Measurements from ENCODE around the gene SLF2. TPM values are rescaled to one million over a fixed set of nuclear protein-coding genes. Genes with fewer than 3 reads are reported as not detected.

Gene SLF2
- total and polyA plus RNA-seq, 2 of the 13 experiments (the other 11 are each of a cell fraction or from before 2014, with no cell fraction given), result 12.2 to 48.1 TPM

DNA sequence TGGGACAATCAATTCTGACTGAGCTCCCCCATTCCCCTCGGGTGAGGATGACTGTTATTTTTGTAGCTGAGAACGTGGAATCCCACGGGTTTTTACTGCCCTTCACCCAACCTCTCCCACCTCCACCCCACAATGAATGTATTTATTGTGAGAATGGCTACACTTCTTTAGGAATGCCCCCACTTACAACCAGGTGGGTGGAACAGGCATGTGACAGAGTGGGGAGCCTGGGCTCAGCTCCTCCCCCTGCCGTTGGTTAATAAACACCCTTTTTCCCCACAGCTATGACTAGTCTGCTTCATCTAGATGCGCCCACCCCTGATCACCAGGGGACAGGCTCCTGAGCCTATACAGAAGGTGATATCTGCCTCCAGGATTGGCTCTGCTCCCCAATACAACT lies 72.6 kb downstream of the SLF2 start (continued):
- TF ChIP-seq FOSL2 (CRISPR knock-in tag; IDR thresholded peaks at IDR 0.05) (0 out of 2 replicates have a peak, but pooled peaks have one; percentile 8), MTF1 (CRISPR knock-in tag; IDR thresholded peaks at IDR 0.05) (no peak), CEBPG (CRISPR knock-in tag; IDR thresholded peaks at IDR 0.05) (no peak), ZNF432 (CRISPR knock-in tag; IDR thresholded peaks at IDR 0.05; ENCODE audit: borderline replicate concordance) (no peak), ATRX (CRISPR knock-in tag; IDR thresholded peaks at IDR 0.05; ENCODE audit: borderline replicate concordance) (no peak), ZNF558 (CRISPR knock-in tag; IDR thresholded peaks at IDR 0.05; ENCODE audit: borderline replicate concordance) (no peak), HNRNPK (IDR thresholded peaks at IDR 0.05; ENCODE audit: low read depth, low read length, poor library complexity, severe bottlenecking) (peak; percentile 5), ZSCAN21 (CRISPR knock-in tag; IDR thresholded peaks at IDR 0.05; ENCODE audit: borderline replicate concordance) (no peak), ZNF850 (CRISPR knock-in tag; conservative IDR thresholded peaks at IDR 0.05) (no peak), SATB2 (CRISPR knock-in tag; IDR thresholded peaks at IDR 0.05) (no peak), MTF2 (CRISPR knock-in tag; IDR thresholded peaks at IDR 0.05; ENCODE audit: borderline replicate concordance) (no peak), MBNL3 (CRISPR knock-in tag; conservative IDR thresholded peaks at IDR 0.05) (no peak), ZNF615 (CRISPR knock-in tag; IDR thresholded peaks at IDR 0.05; ENCODE audit: borderline replicate concordance) (no peak), HDAC6 (IDR thresholded peaks at IDR 0.05; ENCODE audit: low read depth, low read length) (no peak), RARA (CRISPR knock-in tag; IDR thresholded peaks at IDR 0.05) (no peak), ZFYVE20 (CRISPR knock-in tag; IDR thresholded peaks at IDR 0.05; ENCODE audit: borderline replicate concordance, low read depth) (no peak), GTF2F1 (IDR thresholded peaks at IDR 0.05; ENCODE audit: low read length) (no peak)
- TF ChIP-seq, protein P1, sequence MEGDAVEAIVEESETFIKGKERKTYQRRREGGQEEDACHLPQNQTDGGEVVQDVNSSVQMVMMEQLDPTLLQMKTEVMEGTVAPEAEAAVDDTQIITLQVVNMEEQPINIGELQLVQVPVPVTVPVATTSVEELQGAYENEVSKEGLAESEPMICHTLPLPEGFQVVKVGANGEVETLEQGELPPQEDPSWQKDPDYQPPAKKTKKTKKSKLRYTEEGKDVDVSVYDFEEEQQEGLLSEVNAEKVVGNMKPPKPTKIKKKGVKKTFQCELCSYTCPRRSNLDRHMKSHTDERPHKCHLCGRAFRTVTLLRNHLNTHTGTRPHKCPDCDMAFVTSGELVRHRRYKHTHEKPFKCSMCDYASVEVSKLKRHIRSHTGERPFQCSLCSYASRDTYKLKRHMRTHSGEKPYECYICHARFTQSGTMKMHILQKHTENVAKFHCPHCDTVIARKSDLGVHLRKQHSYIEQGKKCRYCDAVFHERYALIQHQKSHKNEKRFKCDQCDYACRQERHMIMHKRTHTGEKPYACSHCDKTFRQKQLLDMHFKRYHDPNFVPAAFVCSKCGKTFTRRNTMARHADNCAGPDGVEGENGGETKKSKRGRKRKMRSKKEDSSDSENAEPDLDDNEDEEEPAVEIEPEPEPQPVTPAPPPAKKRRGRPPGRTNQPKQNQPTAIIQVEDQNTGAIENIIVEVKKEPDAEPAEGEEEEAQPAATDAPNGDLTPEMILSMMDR (CRISPR knock-in tag; IDR thresholded peaks at IDR 0.05), result peak; percentile 53
- TF ChIP-seq, protein P2, sequence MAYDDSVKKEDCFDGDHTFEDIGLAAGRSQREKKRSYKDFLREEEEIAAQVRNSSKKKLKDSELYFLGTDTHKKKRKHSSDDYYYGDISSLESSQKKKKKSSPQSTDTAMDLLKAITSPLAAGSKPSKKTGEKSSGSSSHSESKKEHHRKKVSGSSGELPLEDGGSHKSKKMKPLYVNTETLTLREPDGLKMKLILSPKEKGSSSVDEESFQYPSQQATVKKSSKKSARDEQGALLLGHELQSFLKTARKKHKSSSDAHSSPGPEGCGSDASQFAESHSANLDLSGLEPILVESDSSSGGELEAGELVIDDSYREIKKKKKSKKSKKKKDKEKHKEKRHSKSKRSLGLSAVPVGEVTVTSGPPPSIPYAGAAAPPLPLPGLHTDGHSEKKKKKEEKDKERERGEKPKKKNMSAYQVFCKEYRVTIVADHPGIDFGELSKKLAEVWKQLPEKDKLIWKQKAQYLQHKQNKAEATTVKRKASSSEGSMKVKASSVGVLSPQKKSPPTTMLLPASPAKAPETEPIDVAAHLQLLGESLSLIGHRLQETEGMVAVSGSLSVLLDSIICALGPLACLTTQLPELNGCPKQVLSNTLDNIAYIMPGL (CRISPR knock-in tag; IDR thresholded peaks at IDR 0.05; ENCODE audit: borderline replicate concordance in 1 of 2, low read depth in 1 of 2), result 0 out of 4 replicates have a peak, but pooled peaks of 1 of the 2 experiments have one; percentile 16
- TF ChIP-seq, protein P3, sequence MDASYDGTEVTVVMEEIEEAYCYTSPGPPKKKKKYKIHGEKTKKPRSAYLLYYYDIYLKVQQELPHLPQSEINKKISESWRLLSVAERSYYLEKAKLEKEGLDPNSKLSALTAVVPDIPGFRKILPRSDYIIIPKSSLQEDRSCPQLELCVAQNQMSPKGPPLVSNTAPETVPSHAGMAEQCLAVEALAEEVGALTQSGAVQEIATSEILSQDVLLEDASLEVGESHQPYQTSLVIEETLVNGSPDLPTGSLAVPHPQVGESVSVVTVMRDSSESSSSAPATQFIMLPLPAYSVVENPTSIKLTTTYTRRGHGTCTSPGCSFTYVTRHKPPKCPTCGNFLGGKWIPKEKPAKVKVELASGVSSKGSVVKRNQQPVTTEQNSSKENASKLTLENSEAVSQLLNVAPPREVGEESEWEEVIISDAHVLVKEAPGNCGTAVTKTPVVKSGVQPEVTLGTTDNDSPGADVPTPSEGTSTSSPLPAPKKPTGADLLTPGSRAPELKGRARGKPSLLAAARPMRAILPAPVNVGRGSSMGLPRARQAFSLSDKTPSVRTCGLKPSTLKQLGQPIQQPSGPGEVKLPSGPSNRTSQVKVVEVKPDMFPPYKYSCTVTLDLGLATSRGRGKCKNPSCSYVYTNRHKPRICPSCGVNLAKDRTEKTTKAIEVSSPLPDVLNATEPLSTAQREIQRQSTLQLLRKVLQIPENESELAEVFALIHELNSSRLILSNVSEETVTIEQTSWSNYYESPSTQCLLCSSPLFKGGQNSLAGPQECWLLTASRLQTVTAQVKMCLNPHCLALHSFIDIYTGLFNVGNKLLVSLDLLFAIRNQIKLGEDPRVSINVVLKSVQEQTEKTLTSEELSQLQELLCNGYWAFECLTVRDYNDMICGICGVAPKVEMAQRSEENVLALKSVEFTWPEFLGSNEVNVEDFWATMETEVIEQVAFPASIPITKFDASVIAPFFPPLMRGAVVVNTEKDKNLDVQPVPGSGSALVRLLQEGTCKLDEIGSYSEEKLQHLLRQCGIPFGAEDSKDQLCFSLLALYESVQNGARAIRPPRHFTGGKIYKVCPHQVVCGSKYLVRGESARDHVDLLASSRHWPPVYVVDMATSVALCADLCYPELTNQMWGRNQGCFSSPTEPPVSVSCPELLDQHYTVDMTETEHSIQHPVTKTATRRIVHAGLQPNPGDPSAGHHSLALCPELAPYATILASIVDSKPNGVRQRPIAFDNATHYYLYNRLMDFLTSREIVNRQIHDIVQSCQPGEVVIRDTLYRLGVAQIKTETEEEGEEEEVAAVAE (CRISPR knock-in tag; IDR thresholded peaks at IDR 0.05; ENCODE audit: borderline replicate concordance), result no peak
- TF ChIP-seq, protein P4, sequence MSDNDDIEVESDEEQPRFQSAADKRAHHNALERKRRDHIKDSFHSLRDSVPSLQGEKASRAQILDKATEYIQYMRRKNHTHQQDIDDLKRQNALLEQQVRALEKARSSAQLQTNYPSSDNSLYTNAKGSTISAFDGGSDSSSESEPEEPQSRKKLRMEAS (IDR thresholded peaks at IDR 0.05), result no peak
- TF ChIP-seq, protein P5, sequence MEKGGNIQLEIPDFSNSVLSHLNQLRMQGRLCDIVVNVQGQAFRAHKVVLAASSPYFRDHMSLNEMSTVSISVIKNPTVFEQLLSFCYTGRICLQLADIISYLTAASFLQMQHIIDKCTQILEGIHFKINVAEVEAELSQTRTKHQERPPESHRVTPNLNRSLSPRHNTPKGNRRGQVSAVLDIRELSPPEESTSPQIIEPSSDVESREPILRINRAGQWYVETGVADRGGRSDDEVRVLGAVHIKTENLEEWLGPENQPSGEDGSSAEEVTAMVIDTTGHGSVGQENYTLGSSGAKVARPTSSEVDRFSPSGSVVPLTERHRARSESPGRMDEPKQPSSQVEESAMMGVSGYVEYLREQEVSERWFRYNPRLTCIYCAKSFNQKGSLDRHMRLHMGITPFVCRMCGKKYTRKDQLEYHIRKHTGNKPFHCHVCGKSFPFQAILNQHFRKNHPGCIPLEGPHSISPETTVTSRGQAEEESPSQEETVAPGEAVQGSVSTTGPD (CRISPR knock-in tag; IDR thresholded peaks at IDR 0.05), result no peak

Data from HepG2 (cell line).